ENCODE measurements around the gene HAUS3.
"Not testable (repeated sequence)": the region's sequence is repeated elsewhere in the genome, so short reads cannot be mapped to it uniquely, and the experiment has no call there.

The HAUS3 gene

GRCh38 chr4:2243681-2244380, 1.9 kb upstream of the HAUS3 start:
- Histone ChIP-seq H3K36me3 (ENCODE audit: control insufficient read depth, insufficient read depth, low read length) (no peaks in the 10 kb centered on the region; the same call in 1 of the 2 replicates), H3K27ac (ENCODE audit: low read length) (no peak overlapping the region), H3K4me1 (ENCODE audit: control insufficient read depth, insufficient read depth, low read length) (no peaks in the 10 kb centered on the region), H3K4me3 (ENCODE audit: low read length) (no peak overlapping the region), H3K9me3 (ENCODE audit: control insufficient read depth, insufficient read depth, low read length) (no peaks in the 10 kb centered on the region), H3K27me3 (ENCODE audit: control insufficient read depth, insufficient read depth, low read length) (no peaks in the 10 kb centered on the region)
- DNase-seq (ENCODE audit: low read depth, low spot score) = no peak
- WGBS (ENCODE audit: insufficient coverage, insufficient read length) = 100% methylated on average over 1 of the region's 5 CpGs

- Histone ChIP-seq H3K4me1 (ENCODE audit: control insufficient read depth, insufficient read depth, low read length) (no peaks in the 10 kb centered on the region), H3K36me3 (ENCODE audit: control insufficient read depth, insufficient read depth, low read length) (no peaks in the 10 kb centered on the region), H3K27me3 (ENCODE audit: control insufficient read depth, insufficient read depth, low read length) (no peaks in the 10 kb centered on the region), H3K9me3 (ENCODE audit: control insufficient read depth, insufficient read depth, low read length) (no peaks in the 10 kb centered on the region), H3K27ac (ENCODE audit: low read length) (no peak overlapping the region), H3K4me3 (ENCODE audit: low read length) (peak overlapping the region; percentile 88; the same call in 1 of the 2 replicates)
- no peak for DNase-seq (ENCODE audit: low read depth, low spot score)
- WGBS (ENCODE audit: insufficient coverage, insufficient read length) = no CpG with 5 or more reads among the region's 7 CpGs
Measured at GRCh38 chr4:2241003-2241402, 918 bp downstream of the HAUS3 start.

- no peak for DNase-seq (ENCODE audit: low read depth, low spot score)
- Histone ChIP-seq H3K4me1 (ENCODE audit: control insufficient read depth, insufficient read depth, low read length) (no peaks in the 10 kb centered on the region), H3K9me3 (ENCODE audit: control insufficient read depth, insufficient read depth, low read length) (no peaks in the 10 kb centered on the region), H3K36me3 (ENCODE audit: control insufficient read depth, insufficient read depth, low read length) (no peaks in the 10 kb centered on the region; the same call in 1 of the 2 replicates), H3K4me3 (ENCODE audit: low read length) (no peak overlapping the region), H3K27me3 (ENCODE audit: control insufficient read depth, insufficient read depth, low read length) (no peaks in the 10 kb centered on the region), H3K27ac (ENCODE audit: low read length) (no peak overlapping the region)
- no CpG with 5 or more reads among the region's 3 CpGs for WGBS (ENCODE audit: insufficient coverage, insufficient read length)
Measured at GRCh38 chr4:2236944-2237666, 4.8 kb downstream of the HAUS3 start.

DNA sequence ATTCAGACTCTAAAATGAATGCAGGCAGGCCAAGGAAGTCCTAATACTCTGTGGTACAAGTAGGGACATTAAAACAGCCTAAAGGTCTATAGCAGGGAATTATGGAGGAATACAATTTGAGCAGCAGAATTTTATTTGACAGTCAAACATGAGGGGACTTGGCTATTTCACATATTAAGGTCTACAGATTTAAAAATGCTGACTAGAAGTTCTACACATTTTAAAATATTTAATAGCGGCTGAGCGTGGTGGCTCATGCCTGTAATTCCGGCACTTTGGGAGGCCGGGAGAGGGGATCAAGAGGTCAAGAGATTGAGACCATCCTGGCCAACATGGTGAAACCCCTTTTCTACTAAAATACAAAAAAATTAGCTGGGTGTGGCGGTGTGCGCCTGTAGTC, 10.8 kb downstream of the HAUS3 start:
- no peak for DNase-seq (ENCODE audit: low read depth, low spot score)
- no peaks in the 10 kb centered on the region for H3K27me3 ChIP-seq (ENCODE audit: control insufficient read depth, insufficient read depth, low read length)
- no CpG with 5 or more reads among the region's 6 CpGs for WGBS (ENCODE audit: insufficient coverage, insufficient read length)
- H3K4me3 ChIP-seq (ENCODE audit: low read length) = no peak overlapping the region
- H3K36me3 ChIP-seq (ENCODE audit: control insufficient read depth, insufficient read depth, low read length) = no peaks in the 10 kb centered on the region; the same call in 1 of the 2 replicates
- H3K27ac ChIP-seq (ENCODE audit: low read length) = no peak overlapping the region
- no peaks in the 10 kb centered on the region for H3K4me1 ChIP-seq (ENCODE audit: control insufficient read depth, insufficient read depth, low read length)
- no peaks in the 10 kb centered on the region for H3K9me3 ChIP-seq (ENCODE audit: control insufficient read depth, insufficient read depth, low read length)

GRCh38 chr4:2226261-2226660, 15.7 kb downstream of the HAUS3 start:
- H3K4me1 ChIP-seq (ENCODE audit: control insufficient read depth, insufficient read depth, low read length) = peaks cover 12% of the 10 kb centered on the region; the same call in 1 of the 2 replicates
- H3K27me3 ChIP-seq (ENCODE audit: control insufficient read depth, insufficient read depth, low read length) = no peaks in the 10 kb centered on the region
- H3K36me3 ChIP-seq (ENCODE audit: control insufficient read depth, insufficient read depth, low read length) = no peaks in the 10 kb centered on the region
- WGBS (ENCODE audit: insufficient coverage, insufficient read length) = no CpG with 5 or more reads among the region's 2 CpGs
- H3K4me3 ChIP-seq (ENCODE audit: low read length) = no peak overlapping the region
- no peak for DNase-seq (ENCODE audit: low read depth, low spot score)
- no peaks in the 10 kb centered on the region for H3K9me3 ChIP-seq (ENCODE audit: control insufficient read depth, insufficient read depth, low read length)
- no peak overlapping the region for H3K27ac ChIP-seq (ENCODE audit: low read length)

DNA sequence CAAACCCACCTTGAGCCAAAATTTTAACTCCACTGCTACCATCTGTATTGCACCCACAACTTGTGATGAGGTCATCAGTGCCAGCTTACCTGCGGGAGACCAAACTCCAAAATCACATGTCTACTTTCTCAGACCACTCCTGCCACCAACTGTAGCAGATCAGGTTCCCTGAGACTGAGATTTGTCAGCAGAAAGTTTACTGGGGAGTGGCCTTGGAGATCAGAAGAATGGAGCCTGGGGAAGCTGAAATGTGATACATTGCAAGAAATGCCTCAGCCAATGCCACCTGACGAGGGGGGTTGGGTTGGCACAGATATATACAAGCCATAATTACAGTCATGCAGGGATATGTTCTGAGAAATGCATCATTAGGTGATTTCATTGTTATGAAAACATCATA, 19.1 kb downstream of the HAUS3 start:
- H3K4me3 ChIP-seq (ENCODE audit: low read length) = no peak overlapping the region
- no CpG with 5 or more reads among the region's 2 CpGs for WGBS (ENCODE audit: insufficient coverage, insufficient read length)
- no peaks in the 10 kb centered on the region for H3K36me3 ChIP-seq (ENCODE audit: control insufficient read depth, insufficient read depth, low read length)
- DNase-seq (ENCODE audit: low read depth, low spot score) = peak; percentile 45
- no peak overlapping the region for H3K27ac ChIP-seq (ENCODE audit: low read length)
- H3K4me1 ChIP-seq (ENCODE audit: control insufficient read depth, insufficient read depth, low read length) = peaks cover 16% of the 10 kb centered on the region; the same call in 1 of the 2 replicates
- no peaks in the 10 kb centered on the region for H3K27me3 ChIP-seq (ENCODE audit: control insufficient read depth, insufficient read depth, low read length)
- H3K9me3 ChIP-seq (ENCODE audit: control insufficient read depth, insufficient read depth, low read length) = no peaks in the 10 kb centered on the region

- H3K4me3 ChIP-seq (ENCODE audit: low read length); H3K27me3 ChIP-seq (ENCODE audit: control insufficient read depth, insufficient read depth, low read length); H3K36me3 ChIP-seq (ENCODE audit: control insufficient read depth, insufficient read depth, low read length); H3K9me3 ChIP-seq (ENCODE audit: control insufficient read depth, insufficient read depth, low read length); H3K27ac ChIP-seq (ENCODE audit: low read length): not testable (repeated sequence)
- WGBS (ENCODE audit: insufficient coverage, insufficient read length) = no CpG with 5 or more reads among the region's 4 CpGs
- DNase-seq (ENCODE audit: low read depth, low spot score) = peak; percentile 35
- peaks cover 16% of the 10 kb centered on the region; the same call in 1 of the 2 replicates for H3K4me1 ChIP-seq (ENCODE audit: control insufficient read depth, insufficient read depth, low read length)
Measured at GRCh38 chr4:2221378-2221777, 20.5 kb downstream of the HAUS3 start.

- H3K9me3 ChIP-seq (ENCODE audit: control insufficient read depth, insufficient read depth, low read length) = no peaks in the 10 kb centered on the region
- WGBS (ENCODE audit: insufficient coverage, insufficient read length) = no CpG with 5 or more reads among the region's 10 CpGs
- peak; percentile 71 for DNase-seq (ENCODE audit: low read depth, low spot score)
- peaks cover 19% of the 10 kb centered on the region; the same call in 1 of the 2 replicates for H3K4me1 ChIP-seq (ENCODE audit: control insufficient read depth, insufficient read depth, low read length)
- H3K27me3 ChIP-seq (ENCODE audit: control insufficient read depth, insufficient read depth, low read length) = no peaks in the 10 kb centered on the region
- no peak overlapping the region for H3K4me3 ChIP-seq (ENCODE audit: low read length)
- H3K36me3 ChIP-seq (ENCODE audit: control insufficient read depth, insufficient read depth, low read length) = no peaks in the 10 kb centered on the region
- no peak overlapping the region for H3K27ac ChIP-seq (ENCODE audit: low read length)
Measured at GRCh38 chr4:2220016-2220630, 21.8 kb downstream of the HAUS3 start.

DNA sequence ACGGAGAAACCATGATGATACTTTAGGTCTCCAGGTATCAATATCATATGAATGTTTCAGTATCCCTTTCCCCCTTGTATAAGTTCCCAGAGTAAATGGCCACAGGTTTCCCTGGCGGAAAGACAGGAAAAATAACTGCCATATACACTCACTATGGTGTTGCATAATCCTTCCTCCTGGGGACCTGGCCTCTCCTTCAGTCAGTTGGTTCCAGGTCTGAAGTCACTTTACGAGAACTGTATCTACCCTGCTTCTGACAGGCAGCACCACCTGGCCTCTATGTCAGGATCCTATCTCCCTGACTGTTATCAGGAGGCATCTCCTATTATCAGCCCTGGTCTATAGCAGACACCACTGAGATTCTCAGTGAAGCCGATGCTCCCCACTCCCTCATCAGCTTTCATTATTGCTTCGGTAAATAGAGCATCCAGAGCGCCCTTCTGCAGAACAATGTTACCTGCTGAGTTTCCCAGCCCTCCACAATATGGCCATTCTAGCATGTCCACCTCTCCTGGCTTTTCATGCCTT, 22.6 kb downstream of the HAUS3 start:
- Histone ChIP-seq H3K27ac (ENCODE audit: low read length) (no peak overlapping the region), H3K4me1 (ENCODE audit: control insufficient read depth, insufficient read depth, low read length) (peaks cover 19% of the 10 kb centered on the region; the same call in 1 of the 2 replicates), H3K4me3 (ENCODE audit: low read length) (no peak overlapping the region), H3K27me3 (ENCODE audit: control insufficient read depth, insufficient read depth, low read length) (no peaks in the 10 kb centered on the region), H3K36me3 (ENCODE audit: control insufficient read depth, insufficient read depth, low read length) (no peaks in the 10 kb centered on the region), H3K9me3 (ENCODE audit: control insufficient read depth, insufficient read depth, low read length) (no peaks in the 10 kb centered on the region)
- no peak for DNase-seq (ENCODE audit: low read depth, low spot score)
- no CpG with 5 or more reads among the region's 6 CpGs for WGBS (ENCODE audit: insufficient coverage, insufficient read length)

GRCh38 chr4:2218436-2218835, 23.5 kb downstream of the HAUS3 start:
- no peak overlapping the region for H3K27ac ChIP-seq (ENCODE audit: low read length)
- WGBS (ENCODE audit: insufficient coverage, insufficient read length) = no CpG with 5 or more reads among the region's 1 CpG
- H3K27me3 ChIP-seq (ENCODE audit: control insufficient read depth, insufficient read depth, low read length) = no peaks in the 10 kb centered on the region
- no peak for DNase-seq (ENCODE audit: low read depth, low spot score)
- no peaks in the 10 kb centered on the region for H3K9me3 ChIP-seq (ENCODE audit: control insufficient read depth, insufficient read depth, low read length)
- H3K36me3 ChIP-seq (ENCODE audit: control insufficient read depth, insufficient read depth, low read length) = no peaks in the 10 kb centered on the region
- peaks cover 19% of the 10 kb centered on the region; the same call in 1 of the 2 replicates for H3K4me1 ChIP-seq (ENCODE audit: control insufficient read depth, insufficient read depth, low read length)
- no peak overlapping the region for H3K4me3 ChIP-seq (ENCODE audit: low read length)

Data from iPS DF 6.9 (cell line).